MG63 (cell line): Measurements from ENCODE around the gene TMEM178B. TPM values are rescaled to one million over a fixed set of nuclear protein-coding genes. Genes with fewer than 3 reads are reported as not detected.
"Not testable (repeated sequence)": the region's sequence is repeated elsewhere in the genome, so short reads cannot be mapped to it uniquely, and the experiment has no call there.

Experiments
- DNase-seq: peaks from one replicate; pipeline ENCODE4 v3.0.0-alpha.2; 2020
- H3K27me3 ChIP-seq: fragments of 250-450 bp; sonication (Bioruptor Pico); 2 replicates; pipeline ENCODE4 v1.5.1; 2020; ENCODE audit warnings: mild to moderate bottlenecking, moderate library complexity
- H3K36me3 ChIP-seq: fragments of 250-450 bp; sonication (Bioruptor Pico); 2 replicates; pipeline ENCODE4 v1.5.1; 2020; ENCODE audit warnings: mild to moderate bottlenecking, moderate library complexity
- H3K4me3 ChIP-seq: fragments of 250-450 bp; sonication (Bioruptor Pico); 2 replicates; pipeline ENCODE4 v1.5.1; 2020; ENCODE audit warnings: mild to moderate bottlenecking, moderate library complexity
- H3K9me3 ChIP-seq: fragments of 250-450 bp; sonication (Bioruptor Pico); 2 replicates; pipeline ENCODE4 v1.5.1; 2020; ENCODE audit warnings: mild to moderate bottlenecking, moderate library complexity
- total RNA-seq: library from RNA; depleted of rRNA; stranded (reverse); fragments of >200 nt; shearing (Covaris generic); gene quantifications from 2 replicates; pipeline ENCODE4 v1.2.3, GENCODE V29; 2014; ENCODE audit warnings: low replicate concordance

Gene TMEM178B
- total RNA-seq, 1 experiment from 2014 or later: 0.10 TPM

DNA sequence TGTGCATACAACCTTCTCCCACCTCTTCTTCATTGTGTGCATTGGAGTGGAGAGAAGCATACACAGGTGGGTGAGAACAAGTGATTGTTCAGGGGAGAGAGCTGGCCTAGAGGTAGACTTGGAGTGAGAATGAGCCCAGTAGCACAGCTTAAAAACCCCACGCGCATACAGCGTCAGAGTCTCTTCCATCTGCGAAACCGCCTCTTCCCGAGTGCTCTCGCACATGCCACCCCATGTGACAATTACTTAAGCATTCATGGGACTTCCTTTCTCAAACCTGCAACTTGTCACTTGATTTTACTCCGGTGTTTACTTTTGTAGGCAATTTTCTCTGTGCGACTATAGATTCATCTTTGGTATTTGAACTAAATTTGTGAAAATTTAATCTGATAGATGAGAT, 300.6 kb downstream of the TMEM178B start:
- Histone ChIP-seq H3K36me3 (no peaks in the 10 kb centered on the region), H3K9me3 (no peaks in the 10 kb centered on the region), H3K27me3 (no peaks in the 10 kb centered on the region), H3K4me3 (no peak overlapping the region)
- DNase-seq: no peak

DNA sequence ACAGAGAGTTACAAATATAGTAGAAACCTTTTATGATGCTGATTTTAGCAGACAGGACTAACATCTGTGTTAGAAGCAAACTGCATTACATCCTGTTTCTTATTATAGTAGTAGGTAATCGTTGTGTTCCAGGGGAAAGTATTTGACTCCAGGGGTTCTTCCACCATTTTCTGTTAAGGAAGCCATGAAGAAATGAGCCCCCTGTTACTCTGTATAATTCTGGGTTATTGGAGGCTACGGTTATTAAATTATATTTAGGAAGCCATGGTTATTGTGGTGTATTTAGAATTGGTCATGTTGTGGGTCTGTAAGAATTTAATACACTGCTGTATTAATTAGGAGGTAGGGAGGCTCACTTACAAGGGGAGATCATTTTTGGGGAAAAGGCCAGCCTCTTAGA, 301.6 kb downstream of the TMEM178B start:
- no peak for DNase-seq
- Histone ChIP-seq H3K36me3 (no peaks in the 10 kb centered on the region), H3K9me3 (no peaks in the 10 kb centered on the region), H3K27me3 (no peaks in the 10 kb centered on the region), H3K4me3 (no peak overlapping the region)

- no peak for DNase-seq
- Histone ChIP-seq H3K36me3 (no peaks in the 10 kb centered on the region), H3K9me3 (no peaks in the 10 kb centered on the region), H3K4me3 (no peak overlapping the region), H3K27me3 (no peaks in the 10 kb centered on the region)
Measured at GRCh38 chr7:141377906-141378305, 304.0 kb downstream of the TMEM178B start.

DNA sequence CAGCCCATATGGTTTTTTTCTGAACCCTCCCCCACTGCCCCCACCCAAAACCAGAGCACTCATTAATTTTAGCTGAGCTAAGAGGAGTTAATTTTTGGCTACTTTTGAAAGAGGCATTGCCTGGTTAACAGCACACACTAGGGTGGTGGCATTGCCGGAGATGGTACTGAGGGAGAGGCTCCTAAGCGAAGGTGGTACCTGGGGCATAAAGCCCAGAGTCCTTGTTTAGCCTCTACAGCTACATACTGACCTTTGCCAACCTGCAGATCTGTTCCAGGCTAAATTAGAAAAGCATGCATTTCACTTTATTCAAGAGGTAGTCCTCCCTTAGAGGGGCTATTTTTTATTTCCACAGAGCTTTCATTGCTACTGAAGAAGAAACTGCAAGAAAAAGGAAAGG, 304.5 kb downstream of the TMEM178B start:
- H3K27me3 ChIP-seq: no peaks in the 10 kb centered on the region
- no peaks in the 10 kb centered on the region for H3K36me3 ChIP-seq
- H3K4me3 ChIP-seq: no peak overlapping the region
- no peaks in the 10 kb centered on the region for H3K9me3 ChIP-seq
- no peak for DNase-seq

GRCh38 chr7:141381794-141382427, 308.0 kb downstream of the TMEM178B start:
- Histone ChIP-seq H3K27me3 (no peaks in the 10 kb centered on the region), H3K36me3 (no peaks in the 10 kb centered on the region), H3K4me3 (no peak overlapping the region), H3K9me3 (no peaks in the 10 kb centered on the region)
- DNase-seq: peak; percentile 14

DNA sequence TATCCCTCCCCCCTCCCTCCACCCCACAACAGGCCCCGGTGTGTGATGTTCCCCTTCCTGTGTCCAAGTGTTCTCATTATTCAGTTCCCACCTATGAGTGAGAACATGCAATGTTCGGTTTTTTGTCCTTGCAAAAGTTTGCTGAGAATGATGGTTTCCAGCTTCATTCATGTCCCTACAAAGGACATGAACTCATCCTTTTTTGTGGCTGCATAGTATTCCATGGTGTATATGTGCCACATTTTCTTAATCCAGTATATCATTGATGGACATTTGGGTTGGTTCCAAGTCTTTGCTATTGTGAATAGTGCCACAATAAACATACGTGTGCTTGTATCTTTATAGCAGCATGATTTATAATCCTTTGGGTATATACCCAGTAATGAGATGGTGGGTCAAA, 309.5 kb downstream of the TMEM178B start:
- H3K9me3 ChIP-seq, H3K4me3 ChIP-seq, H3K27me3 ChIP-seq, H3K36me3 ChIP-seq, DNase-seq: not testable (repeated sequence)

- Histone ChIP-seq H3K27me3 (no peaks in the 10 kb centered on the region), H3K9me3 (no peaks in the 10 kb centered on the region), H3K36me3 (no peaks in the 10 kb centered on the region), H3K4me3 (no peak overlapping the region)
- DNase-seq: no peak
Measured at GRCh38 chr7:141386881-141387280, 313.0 kb downstream of the TMEM178B start.

- no peaks in the 10 kb centered on the region for H3K27me3 ChIP-seq
- DNase-seq: no peak
- H3K36me3 ChIP-seq: no peaks in the 10 kb centered on the region
- no peaks in the 10 kb centered on the region for H3K9me3 ChIP-seq
- H3K4me3 ChIP-seq: no peak overlapping the region
Measured at GRCh38 chr7:141387521-141388217, 313.8 kb downstream of the TMEM178B start.

GRCh38 chr7:141389140-141389796, 315.4 kb downstream of the TMEM178B start:
- no peak overlapping the region for H3K4me3 ChIP-seq
- no peaks in the 10 kb centered on the region for H3K27me3 ChIP-seq
- no peaks in the 10 kb centered on the region for H3K36me3 ChIP-seq
- DNase-seq: no peak
- H3K9me3 ChIP-seq: no peaks in the 10 kb centered on the region

- H3K9me3 ChIP-seq: no peaks in the 10 kb centered on the region
- H3K27me3 ChIP-seq: no peaks in the 10 kb centered on the region
- no peak overlapping the region for H3K4me3 ChIP-seq
- DNase-seq: no peak
- no peaks in the 10 kb centered on the region for H3K36me3 ChIP-seq
Measured at GRCh38 chr7:141390339-141390738, 316.5 kb downstream of the TMEM178B start.

DNA sequence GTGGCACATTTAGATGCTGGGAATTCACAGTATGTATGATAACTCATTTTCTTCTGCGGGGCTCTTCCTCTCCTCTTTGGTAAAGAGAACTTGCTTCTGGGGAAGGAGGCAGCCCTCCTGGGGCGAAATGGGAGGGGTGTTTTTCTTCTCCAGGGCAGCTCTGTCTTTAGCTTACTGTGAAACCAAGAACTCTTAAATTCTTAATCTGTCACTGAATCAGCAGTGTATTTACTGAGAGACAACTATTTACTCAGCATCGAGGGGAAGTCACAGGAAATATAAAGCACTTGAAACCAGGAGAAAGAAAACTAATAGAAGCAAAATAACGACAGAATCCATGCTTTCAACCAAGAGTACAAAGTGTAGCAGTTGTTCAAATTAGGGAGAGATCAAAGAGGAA, 319.2 kb downstream of the TMEM178B start:
- H3K27me3 ChIP-seq: no peaks in the 10 kb centered on the region
- H3K36me3 ChIP-seq: no peaks in the 10 kb centered on the region
- no peak for DNase-seq
- no peak overlapping the region for H3K4me3 ChIP-seq
- H3K9me3 ChIP-seq: no peaks in the 10 kb centered on the region

- Histone ChIP-seq H3K9me3 (no peaks in the 10 kb centered on the region), H3K27me3 (no peaks in the 10 kb centered on the region), H3K36me3 (no peaks in the 10 kb centered on the region), H3K4me3 (no peak overlapping the region)
- no peak for DNase-seq
Measured at GRCh38 chr7:141397236-141398163, 323.6 kb downstream of the TMEM178B start.

- Histone ChIP-seq H3K9me3 (no peaks in the 10 kb centered on the region), H3K4me3 (no peak overlapping the region), H3K36me3 (no peaks in the 10 kb centered on the region), H3K27me3 (no peaks in the 10 kb centered on the region)
- DNase-seq: no peak
Measured at GRCh38 chr7:141400356-141400755, 326.5 kb downstream of the TMEM178B start.

GRCh38 chr7:141402277-141402996, 328.6 kb downstream of the TMEM178B start:
- no peak overlapping the region for H3K4me3 ChIP-seq
- no peaks in the 10 kb centered on the region for H3K36me3 ChIP-seq
- no peaks in the 10 kb centered on the region for H3K9me3 ChIP-seq
- H3K27me3 ChIP-seq: no peaks in the 10 kb centered on the region
- no peak for DNase-seq

DNA sequence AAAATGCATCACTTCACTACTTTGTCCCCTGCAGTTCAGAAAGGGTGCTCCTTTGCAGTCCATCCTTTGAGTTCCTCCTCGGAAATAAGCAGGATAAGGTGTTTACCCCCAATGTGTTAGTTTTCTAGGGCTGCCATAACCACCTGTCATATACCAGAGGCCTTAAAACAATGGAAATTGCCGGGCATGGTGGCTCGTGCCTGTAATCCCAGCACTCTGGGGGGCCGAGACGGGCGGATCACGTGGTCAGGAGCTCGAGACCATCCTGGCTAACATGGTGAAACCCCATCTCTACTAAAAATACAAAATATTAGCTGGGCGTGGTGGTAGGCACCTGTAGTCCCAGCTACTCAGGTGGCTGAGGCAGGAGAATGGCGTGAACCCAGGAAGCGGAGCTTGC, 330.0 kb downstream of the TMEM178B start:
- not testable (repeated sequence) for H3K9me3 ChIP-seq, H3K4me3 ChIP-seq, H3K27me3 ChIP-seq, H3K36me3 ChIP-seq, DNase-seq

DNA sequence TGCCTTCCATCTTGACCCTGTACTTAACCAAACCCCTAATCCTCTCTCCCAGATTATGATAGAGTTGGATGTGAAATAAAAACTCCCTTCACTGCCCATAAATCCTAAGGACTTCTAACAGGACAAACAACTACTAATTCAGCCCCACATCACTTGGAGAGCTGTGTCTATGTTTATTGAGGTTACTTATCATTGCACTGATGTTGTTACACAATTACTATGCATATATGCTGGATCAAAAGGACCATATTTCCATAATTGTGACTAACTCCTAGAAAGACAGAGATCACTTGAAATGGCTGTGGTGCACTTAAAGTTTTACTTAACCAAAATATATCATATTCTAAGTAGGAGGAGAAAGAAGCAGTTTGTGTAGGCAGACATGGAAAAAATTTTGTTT, 332.5 kb downstream of the TMEM178B start:
- Histone ChIP-seq H3K27me3 (no peaks in the 10 kb centered on the region), H3K4me3 (no peak overlapping the region), H3K9me3 (no peaks in the 10 kb centered on the region), H3K36me3 (no peaks in the 10 kb centered on the region)
- DNase-seq: no peak
